ENCODE measurements around the gene TRIO. TPM values are rescaled to one million over a fixed set of nuclear protein-coding genes. Genes with fewer than 3 reads are reported as not detected.
"Not testable (repeated sequence)": the region's sequence is repeated elsewhere in the genome, so short reads cannot be mapped to it uniquely, and the experiment has no call there.

The TRIO gene
- total RNA-seq (2014; rRNA removed; shearing (Covaris generic)) = 42.1 and 50.0 TPM in 2 replicates

- peak; percentile 93 for DNase-seq (ENCODE audit: low spot score)
- in situ Hi-C loops (cut with HindIII; ENCODE audit: low sequenced_read_pairs) = no loop called here
Observed at GRCh38 chr5:14142827-14143545, at the start of gene TRIO. Gene TRIO, plus strand, starts transcription at chr5:14143342. Its CDS starts 384 bp downstream, at chr5:14143726.

GRCh38 chr5:14097380-14097779, 45.8 kb upstream of the TRIO start:
- DNase-seq (ENCODE audit: low spot score); in situ Hi-C loops (cut with HindIII; ENCODE audit: low sequenced_read_pairs): not testable (repeated sequence)

GRCh38 chr5:14097998-14098471, 45.1 kb upstream of the TRIO start:
- no peak for DNase-seq (ENCODE audit: low spot score)
- in situ Hi-C loops (cut with HindIII; ENCODE audit: low sequenced_read_pairs) = no loop called here

- no peak for DNase-seq (ENCODE audit: low spot score)
- in situ Hi-C loops (cut with HindIII; ENCODE audit: low sequenced_read_pairs) = no loop called here
Observed at GRCh38 chr5:14100281-14100680, 42.9 kb upstream of the TRIO start.

GRCh38 chr5:14101922-14102321, 41.2 kb upstream of the TRIO start:
- peak; percentile 18 for DNase-seq (ENCODE audit: low spot score)
- in situ Hi-C loops (cut with HindIII; ENCODE audit: low sequenced_read_pairs) = no loop called here

- in situ Hi-C loops (cut with HindIII; ENCODE audit: low sequenced_read_pairs) = no loop called here
Observed at GRCh38 chr5:14102666-14103065, 40.5 kb upstream of the TRIO start.

GRCh38 chr5:14105718-14106410, 37.3 kb upstream of the TRIO start:
- in situ Hi-C loops (cut with HindIII; ENCODE audit: low sequenced_read_pairs) = no loop called here
- peak; percentile 39 for DNase-seq (ENCODE audit: low spot score)

More at GRCh38 chr5:14102666-14103065, 40.5 kb upstream of the TRIO start:
- no peak for DNase-seq (ENCODE audit: low spot score)

- in situ Hi-C loops (cut with HindIII; ENCODE audit: low sequenced_read_pairs) = no loop called here
- DNase-seq (ENCODE audit: low spot score) = no peak
Observed at GRCh38 chr5:14107536-14107935, 35.6 kb upstream of the TRIO start.

- in situ Hi-C loops (cut with HindIII; ENCODE audit: low sequenced_read_pairs) = no loop called here
- peak; percentile 73 for DNase-seq (ENCODE audit: low spot score)
Observed at GRCh38 chr5:14108170-14108996, 34.8 kb upstream of the TRIO start.

GRCh38 chr5:14109041-14109747, 33.9 kb upstream of the TRIO start:
- in situ Hi-C loops (cut with HindIII; ENCODE audit: low sequenced_read_pairs) = no loop called here
- DNase-seq (ENCODE audit: low spot score) = no peak

- DNase-seq (ENCODE audit: low spot score) = no peak
- in situ Hi-C loops (cut with HindIII; ENCODE audit: low sequenced_read_pairs) = no loop called here
Observed at GRCh38 chr5:14109771-14110170, 33.4 kb upstream of the TRIO start.

- no peak for DNase-seq (ENCODE audit: low spot score)
- in situ Hi-C loops (cut with HindIII; ENCODE audit: low sequenced_read_pairs) = no loop called here
Observed at GRCh38 chr5:14110196-14110595, 32.9 kb upstream of the TRIO start.

GRCh38 chr5:14110680-14111079, 32.5 kb upstream of the TRIO start:
- no peak for DNase-seq (ENCODE audit: low spot score)
- in situ Hi-C loops (cut with HindIII; ENCODE audit: low sequenced_read_pairs) = no loop called here

GRCh38 chr5:14112998-14113652, 30.0 kb upstream of the TRIO start:
- DNase-seq (ENCODE audit: low spot score) = no peak
- in situ Hi-C loops (cut with HindIII; ENCODE audit: low sequenced_read_pairs) = no loop called here

- DNase-seq (ENCODE audit: low spot score) = no peak
- in situ Hi-C loops (cut with HindIII; ENCODE audit: low sequenced_read_pairs) = no loop called here
Observed at GRCh38 chr5:14114615-14115251, 28.4 kb upstream of the TRIO start.

GRCh38 chr5:14115323-14115895, 27.7 kb upstream of the TRIO start:
- in situ Hi-C loops (cut with HindIII; ENCODE audit: low sequenced_read_pairs) = no loop called here
- DNase-seq (ENCODE audit: low spot score) = no peak

GRCh38 chr5:14118551-14119320, 24.4 kb upstream of the TRIO start:
- in situ Hi-C loops (cut with HindIII; ENCODE audit: low sequenced_read_pairs) = no loop called here
- peak; percentile 45 for DNase-seq (ENCODE audit: low spot score)
